ENCODE results near the gene PLOD3. TPM values are rescaled to one million over a fixed set of nuclear protein-coding genes. Genes with fewer than 3 reads are reported as not detected.

The PLOD3 gene
- total RNA-seq, 1 experiment from 2014 or later = 83.7 TPM

DNA sequence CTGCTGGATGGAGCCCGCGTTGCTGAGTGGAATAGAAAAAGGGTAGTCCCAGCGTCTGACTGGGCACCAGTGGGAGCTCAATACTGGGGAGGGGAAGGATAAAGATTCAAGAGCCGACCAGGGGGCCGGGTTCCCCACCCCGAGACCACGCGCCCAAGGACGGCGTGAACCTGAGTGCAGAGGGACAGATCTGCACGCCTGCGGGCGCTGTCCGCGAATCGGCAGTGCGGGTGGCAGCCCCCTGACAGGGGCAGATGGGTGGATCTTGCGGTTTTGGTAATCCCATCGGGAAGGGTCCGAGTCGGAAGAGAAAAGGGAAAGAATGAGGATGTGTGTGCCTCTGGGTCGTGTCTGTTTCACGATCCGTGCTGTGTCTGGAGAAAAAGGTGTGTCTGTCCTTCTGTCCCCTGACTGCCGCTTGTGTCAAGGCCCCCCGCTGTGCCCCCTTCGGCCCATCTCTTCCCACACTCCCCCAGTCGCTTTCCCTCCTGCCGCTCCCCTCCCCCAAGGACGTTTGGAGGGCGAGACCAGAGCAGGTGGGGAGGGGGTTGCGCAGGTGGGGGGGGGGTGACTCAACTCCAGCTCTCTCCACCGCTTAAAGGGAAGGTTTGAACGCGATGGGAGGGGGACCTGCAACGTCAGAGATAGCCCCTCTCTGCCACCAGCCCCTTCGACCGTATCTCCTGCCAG, 51.3 kb downstream of the PLOD3 start:
- Histone ChIP-seq H3K27me3 (ENCODE audit: insufficient read depth, low read length) (no peaks in the 10 kb centered on the region), H4K20me1 (ENCODE audit: insufficient read depth) (no peaks in the 10 kb centered on the region), H3K4me3 (replicated peaks in 1 of 2; ENCODE audit: low read depth in 1 of 2, low read length in 2 of 2) (peak overlapping the region; percentile 53 to 78), H3K4me1 (ENCODE audit: control insufficient read depth in 1 of 2, insufficient read depth in 2 of 2, low read length in 2 of 2) (peaks cover 55 to 97% of the 10 kb centered on the region in 2 experiments), H3K79me2 (ENCODE audit: insufficient read depth, low read length) (0 out of 2 replicates have a peak, but pooled peaks cover 7% of the 10 kb centered on the region), H3K9me2 (ENCODE audit: insufficient read depth) (no peaks in the 10 kb centered on the region), H3K9ac (ENCODE audit: low read length) (peak overlapping the region; percentile 59), H3K36me3 (ENCODE audit: control insufficient read depth in 1 of 2, insufficient read depth in 2 of 2, low read length in 2 of 2) (no peaks in the 10 kb centered on the region), H3K4me2 (ENCODE audit: low read length) (peak overlapping the region; percentile 80), H2AFZ (ENCODE audit: low read depth, low read length, poor library complexity, severe bottlenecking) (no peak overlapping the region), H3K9me3 (ENCODE audit: control insufficient read depth in 1 of 2, insufficient read depth in 1 of 2, low read depth in 1 of 2, low read length in 2 of 2) (no peaks in the 10 kb centered on the region), H3K27ac (ENCODE audit: low read depth, low read length) (no peak overlapping the region)
- POLR2A ChIA-PET = interaction anchor here (0.7 to 2.5 kb wide), 14 partner anchors 8 to 291 kb away, joined by 3 to 23 read pairs (median 6); partner anchors contain the start of genes PLOD3, SERPINE1, SRRT and UFSP1
- intact Hi-C loops (cut with micrococcal nuclease) = no loop called here
- BruUV-seq (replicated peaks) = no TSS peak
- CTCF ChIA-PET = interaction anchor here (0.7 to 3.0 kb wide), 6 partner anchors 8 to 200 kb away, joined by 3 to 16 read pairs (median 4); no protein-coding TSS in a partner anchor
- ATAC-seq (0 out of 2 replicates have a peak, but pooled peaks have one; percentile 0), DNase-seq (ENCODE audit: low read depth, low spot score) (no peak)
- RAD21 ChIA-PET (ENCODE audit: low non-redundant PET in 1 of 2, low total read pairs in 2 of 2, uncharacterized antibody in 2 of 2, unreplicated experiment in 2 of 2) = interaction anchor here (0.5 to 1.2 kb wide), 4 partner anchors 10 to 22 kb away, joined by 3 to 6 read pairs (median 4); no protein-coding TSS in a partner anchor
- TF ChIP-seq CEBPB (IDR thresholded peaks at IDR 0.05; ENCODE audit: low read depth) (no peak), POLR2AphosphoS5 (IDR thresholded peaks at IDR 0.05; ENCODE audit: low read depth, low read length) (peak; percentile 28; the same call in 1 of the 2 replicates), ELF1 (IDR thresholded peaks at IDR 0.05; ENCODE audit: borderline replicate concordance, low read depth) (no peak), EZH2phosphoT487 (IDR thresholded peaks at IDR 0.05; ENCODE audit: borderline replicate concordance) (no peak)

- ChIA-PET RAD21 (ENCODE audit: low non-redundant PET in 1 of 2, low total read pairs in 2 of 2, uncharacterized antibody in 2 of 2, unreplicated experiment in 2 of 2) (interaction anchor here (0.5 to 1.2 kb wide), 4 partner anchors 9 to 21 kb away, joined by 3 to 5 read pairs (median 3); no protein-coding TSS in a partner anchor), CTCF (interaction anchor here (0.7 to 3.0 kb wide), 6 partner anchors 8 to 199 kb away, joined by 3 to 16 read pairs (median 4); no protein-coding TSS in a partner anchor), POLR2A (interaction anchor here (0.7 to 2.5 kb wide), 12 partner anchors 9 to 290 kb away, joined by 3 to 23 read pairs (median 7); partner anchors contain the start of genes PLOD3, SERPINE1, SRRT and ZNHIT1)
- Histone ChIP-seq H3K4me2 (ENCODE audit: low read length) (peak within 1 kb of the TSS; percentile 80), H3K27me3 (ENCODE audit: insufficient read depth, low read length) (no peaks in the 10 kb centered on the region), H3K9me2 (ENCODE audit: insufficient read depth) (no peaks in the 10 kb centered on the region), H3K79me2 (ENCODE audit: insufficient read depth, low read length) (peaks cover 8% of the 10 kb centered on the region; the same call in 1 of the 2 replicates), H2AFZ (ENCODE audit: low read depth, low read length, poor library complexity, severe bottlenecking) (no peak within 1 kb of the TSS), H3K9ac (ENCODE audit: low read length) (peak within 1 kb of the TSS; percentile 78), H3K9me3 (ENCODE audit: control insufficient read depth in 1 of 2, insufficient read depth in 1 of 2, low read depth in 1 of 2, low read length in 2 of 2) (no peaks in the 10 kb centered on the region), H4K20me1 (ENCODE audit: insufficient read depth) (no peaks in the 10 kb centered on the region), H3K27ac (ENCODE audit: low read depth, low read length) (peak within 1 kb of the TSS; percentile 97; the same call in 1 of the 2 replicates), H3K36me3 (ENCODE audit: control insufficient read depth in 1 of 2, insufficient read depth in 2 of 2, low read length in 2 of 2) (no peaks in the 10 kb centered on the region), H3K4me3 (replicated peaks in 1 of 2; ENCODE audit: low read depth in 1 of 2, low read length in 2 of 2) (peak within 1 kb of the TSS; percentile 73 to 78), H3K4me1 (ENCODE audit: control insufficient read depth in 1 of 2, insufficient read depth in 2 of 2, low read length in 2 of 2) (peaks cover 59 to 97% of the 10 kb centered on the region in 2 experiments)
- ATAC-seq (peak; percentile 65), DNase-seq (ENCODE audit: low read depth, low spot score) (peak; percentile 83)
- intact Hi-C loops (cut with micrococcal nuclease) = no loop called here
- BruUV-seq (replicated peaks) = TSS peak; percentile 50
- TF ChIP-seq CBX3 (IDR thresholded peaks at IDR 0.05; ENCODE audit: low read depth) (no peak), SRF (IDR thresholded peaks at IDR 0.05; ENCODE audit: low read depth) (no peak), ZNF274 (IDR thresholded peaks at IDR 0.05; ENCODE audit: low read depth, low read length) (no peak), EZH2phosphoT487 (IDR thresholded peaks at IDR 0.05; ENCODE audit: borderline replicate concordance) (no peak), EZH2 (IDR thresholded peaks at IDR 0.05) (no peak), POLR2A (IDR thresholded peaks at IDR 0.05; ENCODE audit: borderline replicate concordance, extremely low read depth, insufficient read depth, insufficient read length) (peak; percentile 24), ZFX (IDR thresholded peaks at IDR 0.05) (no peak), SIN3A (IDR thresholded peaks at IDR 0.05; ENCODE audit: low read depth) (no peak), POLR2AphosphoS5 (IDR thresholded peaks at IDR 0.05; ENCODE audit: low read depth, low read length) (peak; percentile 77)
- TF ChIP-seq, protein P1, sequence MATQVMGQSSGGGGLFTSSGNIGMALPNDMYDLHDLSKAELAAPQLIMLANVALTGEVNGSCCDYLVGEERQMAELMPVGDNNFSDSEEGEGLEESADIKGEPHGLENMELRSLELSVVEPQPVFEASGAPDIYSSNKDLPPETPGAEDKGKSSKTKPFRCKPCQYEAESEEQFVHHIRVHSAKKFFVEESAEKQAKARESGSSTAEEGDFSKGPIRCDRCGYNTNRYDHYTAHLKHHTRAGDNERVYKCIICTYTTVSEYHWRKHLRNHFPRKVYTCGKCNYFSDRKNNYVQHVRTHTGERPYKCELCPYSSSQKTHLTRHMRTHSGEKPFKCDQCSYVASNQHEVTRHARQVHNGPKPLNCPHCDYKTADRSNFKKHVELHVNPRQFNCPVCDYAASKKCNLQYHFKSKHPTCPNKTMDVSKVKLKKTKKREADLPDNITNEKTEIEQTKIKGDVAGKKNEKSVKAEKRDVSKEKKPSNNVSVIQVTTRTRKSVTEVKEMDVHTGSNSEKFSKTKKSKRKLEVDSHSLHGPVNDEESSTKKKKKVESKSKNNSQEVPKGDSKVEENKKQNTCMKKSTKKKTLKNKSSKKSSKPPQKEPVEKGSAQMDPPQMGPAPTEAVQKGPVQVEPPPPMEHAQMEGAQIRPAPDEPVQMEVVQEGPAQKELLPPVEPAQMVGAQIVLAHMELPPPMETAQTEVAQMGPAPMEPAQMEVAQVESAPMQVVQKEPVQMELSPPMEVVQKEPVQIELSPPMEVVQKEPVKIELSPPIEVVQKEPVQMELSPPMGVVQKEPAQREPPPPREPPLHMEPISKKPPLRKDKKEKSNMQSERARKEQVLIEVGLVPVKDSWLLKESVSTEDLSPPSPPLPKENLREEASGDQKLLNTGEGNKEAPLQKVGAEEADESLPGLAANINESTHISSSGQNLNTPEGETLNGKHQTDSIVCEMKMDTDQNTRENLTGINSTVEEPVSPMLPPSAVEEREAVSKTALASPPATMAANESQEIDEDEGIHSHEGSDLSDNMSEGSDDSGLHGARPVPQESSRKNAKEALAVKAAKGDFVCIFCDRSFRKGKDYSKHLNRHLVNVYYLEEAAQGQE (IDR thresholded peaks at IDR 0.05; ENCODE audit: low read depth) = no peak
- TF ChIP-seq, protein P2, sequence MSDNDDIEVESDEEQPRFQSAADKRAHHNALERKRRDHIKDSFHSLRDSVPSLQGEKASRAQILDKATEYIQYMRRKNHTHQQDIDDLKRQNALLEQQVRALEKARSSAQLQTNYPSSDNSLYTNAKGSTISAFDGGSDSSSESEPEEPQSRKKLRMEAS (IDR thresholded peaks at IDR 0.05) = no peak
Observed at GRCh38 chr7:101165075-101165957, 52.1 kb downstream of the PLOD3 start, which contains the start of gene VGF. VGF (minus strand) TSS chr7:101165569; CDS start chr7:101164843, 726 bp downstream.

All from HCT116 (cell line).